ENCODE measurements around the gene SEBOX.

SEBOX gene

GRCh38 chr17:28394337-28395116 lies 29.5 kb upstream of the SEBOX start:
- in situ Hi-C loops (cut with HindIII; ENCODE audit: low sequenced_read_pairs) = no loop called here

DNA sequence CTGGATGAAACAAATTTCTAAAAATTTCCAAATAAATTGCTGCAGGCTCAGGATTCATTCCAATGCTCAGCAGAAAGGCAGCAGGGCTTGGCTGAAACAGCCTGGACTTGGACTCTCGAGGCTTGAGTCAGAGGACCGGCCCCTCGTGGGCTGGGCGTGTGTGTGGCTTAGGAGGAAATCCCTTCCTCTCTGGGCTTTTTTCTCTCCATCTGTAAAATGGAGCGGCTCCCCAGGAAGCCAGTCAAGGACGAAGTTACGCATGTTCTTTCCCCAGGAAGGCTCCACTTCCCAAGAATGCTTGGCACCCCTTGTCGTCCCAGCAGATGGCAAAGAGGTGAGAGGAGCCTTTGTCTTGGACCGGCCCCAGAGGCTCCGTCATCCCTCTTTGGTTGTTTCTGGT lies 27.5 kb upstream of the SEBOX start:
- in situ Hi-C loops (cut with HindIII; ENCODE audit: low sequenced_read_pairs) = no loop called here

- in situ Hi-C loops (cut with HindIII; ENCODE audit: low sequenced_read_pairs) = no loop called here
Measured at GRCh38 chr17:28391401-28391800, 26.4 kb upstream of the SEBOX start.

DNA sequence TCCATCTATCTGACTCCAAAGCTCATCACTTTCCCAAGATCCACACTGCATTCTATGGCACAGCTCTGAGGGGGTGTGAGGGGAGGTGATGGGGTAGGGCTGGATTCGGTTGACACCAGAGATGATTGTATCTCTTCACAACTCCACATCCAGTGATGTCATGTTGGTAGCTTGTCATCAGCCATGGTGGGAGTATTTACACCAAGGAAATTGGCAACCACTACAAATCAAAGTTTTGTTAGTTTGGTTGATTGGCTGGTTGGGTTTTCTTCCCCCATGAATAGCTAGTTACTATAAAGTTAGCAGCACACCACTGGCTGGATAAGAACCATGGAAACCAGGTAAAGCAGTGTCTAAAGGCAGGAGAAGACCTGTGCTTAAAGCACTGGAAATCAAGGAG lies 26.0 kb upstream of the SEBOX start:
- in situ Hi-C loops (cut with HindIII; ENCODE audit: low sequenced_read_pairs) = no loop called here

- in situ Hi-C loops (cut with HindIII; ENCODE audit: low sequenced_read_pairs) = no loop called here
Measured at GRCh38 chr17:28390563-28390962, 25.6 kb upstream of the SEBOX start.

DNA sequence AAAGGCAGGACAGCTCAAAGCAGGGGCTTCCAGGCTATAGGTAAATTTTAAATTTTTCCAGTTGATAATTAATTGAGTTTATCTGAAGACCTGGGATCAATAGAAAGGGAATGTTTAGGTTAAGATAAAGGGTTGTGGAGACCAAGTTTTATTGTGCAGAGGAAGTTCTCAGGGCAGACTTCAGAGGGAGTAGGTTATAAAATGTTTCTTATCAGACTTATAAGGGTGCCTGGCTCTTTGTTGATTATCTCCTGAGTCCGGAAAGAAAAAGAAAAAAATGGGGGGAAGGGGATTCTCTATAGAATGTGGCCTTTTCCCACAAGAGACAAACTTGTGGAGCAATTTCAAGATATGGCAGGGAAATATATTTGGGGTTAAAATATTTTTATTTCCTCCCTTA lies 25.1 kb upstream of the SEBOX start:
- in situ Hi-C loops (cut with HindIII; ENCODE audit: low sequenced_read_pairs) = no loop called here

- in situ Hi-C loops (cut with HindIII; ENCODE audit: low sequenced_read_pairs) = no loop called here
Measured at GRCh38 chr17:28388106-28388505, 23.1 kb upstream of the SEBOX start.

DNA sequence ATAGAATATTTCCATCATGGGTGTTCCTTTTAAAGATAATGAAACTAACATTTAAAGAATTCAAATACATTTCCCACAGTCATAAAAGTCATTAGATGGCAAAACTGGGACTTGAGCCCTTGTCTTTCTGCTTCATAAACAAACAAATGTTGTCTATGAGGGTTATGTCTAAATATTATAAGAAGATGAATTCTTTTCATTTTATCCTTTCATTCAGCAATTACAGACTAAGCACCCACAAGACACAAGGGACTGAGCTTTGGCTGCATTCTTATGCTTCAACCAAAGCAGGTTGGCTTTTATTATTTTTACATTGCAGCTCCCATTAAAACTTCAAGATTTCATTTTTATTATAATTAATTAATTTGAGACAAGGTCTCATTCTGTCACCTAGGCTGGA lies 21.4 kb upstream of the SEBOX start:
- in situ Hi-C loops (cut with HindIII; ENCODE audit: low sequenced_read_pairs) = no loop called here

DNA sequence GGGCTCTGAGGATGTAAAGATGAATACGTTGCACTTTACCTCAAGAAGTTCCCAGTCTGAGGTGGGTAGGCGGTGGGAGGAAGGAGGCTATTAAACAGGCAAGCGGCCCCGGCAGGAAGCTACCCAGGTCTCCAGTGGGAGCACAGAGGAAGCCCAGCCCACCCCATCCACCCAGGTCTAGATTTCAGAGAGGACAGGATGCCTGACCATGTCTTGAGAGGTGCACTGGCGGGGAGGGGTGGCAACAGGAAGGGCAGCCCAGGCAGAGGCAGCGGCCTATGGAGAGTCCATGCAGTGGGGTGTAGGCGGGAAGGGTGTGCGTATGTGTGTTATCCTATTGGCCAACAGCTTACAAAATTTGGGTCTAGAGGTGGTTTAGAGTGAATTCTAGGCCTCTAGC lies 20.4 kb upstream of the SEBOX start:
- in situ Hi-C loops (cut with HindIII; ENCODE audit: low sequenced_read_pairs) = no loop called here

GRCh38 chr17:28385037-28385400 lies 20.0 kb upstream of the SEBOX start:
- in situ Hi-C loops (cut with HindIII; ENCODE audit: low sequenced_read_pairs) = no loop called here

DNA sequence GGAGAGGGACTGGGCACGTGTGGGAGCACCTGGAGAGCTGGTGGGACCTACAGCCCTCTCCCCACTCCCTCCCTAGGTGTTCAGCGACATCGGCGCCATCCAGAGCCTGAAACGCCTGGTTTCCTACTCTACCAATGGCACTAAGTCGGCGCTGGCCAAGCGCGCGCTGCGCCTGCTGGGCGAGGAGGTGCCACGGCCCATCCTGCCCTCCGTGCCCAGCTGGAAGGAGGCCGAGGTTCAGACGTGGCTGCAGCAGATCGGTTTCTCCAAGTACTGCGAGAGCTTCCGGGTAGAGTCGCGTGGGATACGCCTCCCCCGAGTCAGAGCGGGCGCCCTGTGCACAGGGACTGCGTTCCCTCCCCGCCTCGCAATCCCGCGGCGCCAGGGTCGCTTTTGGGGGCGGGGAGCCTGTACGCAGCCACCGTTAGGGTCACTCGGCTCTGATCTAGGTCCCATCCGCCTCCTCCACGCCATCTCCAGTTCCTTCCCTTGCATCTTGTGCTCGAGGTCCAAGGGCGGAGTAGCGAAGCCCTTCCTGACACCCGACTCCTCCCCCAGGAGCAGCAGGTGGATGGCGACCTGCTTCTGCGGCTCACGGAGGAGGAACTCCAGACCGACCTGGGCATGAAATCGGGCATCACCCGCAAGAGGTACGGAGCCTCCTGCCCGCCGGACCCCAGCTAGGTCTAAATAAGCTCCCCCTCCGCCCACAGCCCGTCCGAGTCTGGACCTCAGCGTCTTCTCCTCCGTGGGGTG lies 19.5 kb upstream of the SEBOX start:
- in situ Hi-C loops (cut with HindIII; ENCODE audit: low sequenced_read_pairs) = no loop called here

DNA sequence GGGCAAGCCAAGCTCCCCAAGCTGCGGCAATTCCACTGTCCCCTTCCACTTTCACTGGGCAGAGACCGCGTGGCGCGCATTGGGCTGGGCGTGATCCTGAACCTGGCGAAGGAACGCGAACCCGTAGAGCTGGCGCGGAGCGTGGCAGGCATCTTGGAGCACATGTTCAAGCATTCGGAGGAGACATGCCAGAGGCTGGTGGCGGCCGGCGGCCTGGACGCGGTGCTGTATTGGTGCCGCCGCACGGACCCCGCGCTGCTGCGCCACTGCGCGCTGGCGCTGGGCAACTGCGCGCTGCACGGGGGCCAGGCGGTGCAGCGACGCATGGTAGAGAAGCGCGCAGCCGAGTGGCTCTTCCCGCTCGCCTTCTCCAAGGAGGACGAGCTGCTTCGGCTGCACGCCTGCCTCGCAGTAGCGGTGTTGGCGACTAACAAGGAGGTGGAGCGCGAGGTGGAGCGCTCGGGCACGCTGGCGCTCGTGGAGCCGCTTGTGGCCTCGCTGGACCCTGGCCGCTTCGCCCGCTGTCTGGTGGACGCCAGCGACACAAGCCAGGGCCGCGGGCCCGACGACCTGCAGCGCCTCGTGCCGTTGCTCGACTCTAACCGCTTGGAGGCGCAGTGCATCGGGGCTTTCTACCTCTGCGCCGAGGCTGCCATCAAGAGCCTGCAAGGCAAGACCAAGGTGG lies 16.3 kb upstream of the SEBOX start:
- in situ Hi-C loops (cut with HindIII; ENCODE audit: low sequenced_read_pairs) = no loop called here

- in situ Hi-C loops (cut with HindIII; ENCODE audit: low sequenced_read_pairs) = no loop called here
Measured at GRCh38 chr17:28379814-28380801, 15.1 kb upstream of the SEBOX start.

GRCh38 chr17:28372945-28373274 lies 7.9 kb upstream of the SEBOX start:
- in situ Hi-C loops (cut with HindIII; ENCODE audit: low sequenced_read_pairs) = no loop called here

DNA sequence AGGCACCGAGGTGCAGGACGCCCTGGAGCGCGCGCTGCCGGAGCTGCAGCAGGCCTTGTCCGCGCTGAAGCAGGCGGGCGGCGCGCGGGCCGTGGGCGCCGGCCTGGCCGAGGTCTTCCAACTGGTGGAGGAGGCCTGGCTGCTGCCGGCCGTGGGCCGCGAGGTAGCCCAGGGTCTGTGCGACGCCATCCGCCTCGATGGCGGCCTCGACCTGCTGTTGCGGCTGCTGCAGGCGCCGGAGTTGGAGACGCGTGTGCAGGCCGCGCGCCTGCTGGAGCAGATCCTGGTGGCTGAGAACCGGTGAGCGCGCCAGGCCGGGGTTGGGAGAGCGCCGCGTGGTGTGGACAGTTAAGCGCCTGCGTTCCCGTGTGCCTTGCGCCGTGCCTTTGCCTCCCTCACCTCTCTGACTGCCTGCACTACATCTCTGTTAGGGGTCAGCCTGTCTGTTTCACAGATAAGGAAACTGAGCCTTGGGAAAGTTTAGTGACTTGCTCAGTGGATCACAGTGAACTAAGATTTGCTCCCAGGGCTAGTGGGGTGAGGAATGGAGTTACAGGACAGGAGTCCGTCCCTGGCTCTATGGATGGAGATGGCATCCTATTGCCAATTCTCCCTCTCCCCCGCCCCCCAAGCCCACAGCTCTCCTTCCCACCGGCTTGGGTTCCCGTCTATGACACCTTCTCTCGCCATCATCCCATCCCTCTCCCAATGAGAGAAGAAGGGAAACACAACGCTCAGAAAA lies 7.4 kb upstream of the SEBOX start:
- in situ Hi-C loops (cut with HindIII; ENCODE audit: low sequenced_read_pairs) = no loop called here

- in situ Hi-C loops (cut with HindIII; ENCODE audit: low sequenced_read_pairs) = no loop called here
Measured at GRCh38 chr17:28371245-28372202, 6.5 kb upstream of the SEBOX start, which contains the start of gene SARM1. Gene SARM1, plus strand, starts transcription at chr17:28371694. Its CDS starts 339 bp downstream, at chr17:28372033.

DNA sequence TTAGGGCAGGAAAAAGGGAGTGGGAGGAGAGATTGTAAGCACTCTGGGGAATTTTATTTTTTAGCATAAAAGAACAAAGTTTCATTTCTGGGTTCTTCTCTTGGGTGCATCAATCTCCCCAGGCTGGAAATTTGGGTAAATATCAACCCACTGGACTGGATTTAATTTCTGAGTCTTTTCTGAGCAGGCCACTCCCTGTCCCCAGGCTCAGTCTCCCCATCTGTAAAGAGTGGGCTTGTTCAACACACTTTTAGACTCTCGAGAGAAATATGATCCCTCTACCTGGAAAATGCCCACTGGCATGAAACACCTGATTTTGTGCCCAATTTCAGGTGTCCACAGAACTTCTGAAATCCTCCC lies 5.7 kb upstream of the SEBOX start:
- in situ Hi-C loops (cut with HindIII; ENCODE audit: low sequenced_read_pairs) = no loop called here

DNA sequence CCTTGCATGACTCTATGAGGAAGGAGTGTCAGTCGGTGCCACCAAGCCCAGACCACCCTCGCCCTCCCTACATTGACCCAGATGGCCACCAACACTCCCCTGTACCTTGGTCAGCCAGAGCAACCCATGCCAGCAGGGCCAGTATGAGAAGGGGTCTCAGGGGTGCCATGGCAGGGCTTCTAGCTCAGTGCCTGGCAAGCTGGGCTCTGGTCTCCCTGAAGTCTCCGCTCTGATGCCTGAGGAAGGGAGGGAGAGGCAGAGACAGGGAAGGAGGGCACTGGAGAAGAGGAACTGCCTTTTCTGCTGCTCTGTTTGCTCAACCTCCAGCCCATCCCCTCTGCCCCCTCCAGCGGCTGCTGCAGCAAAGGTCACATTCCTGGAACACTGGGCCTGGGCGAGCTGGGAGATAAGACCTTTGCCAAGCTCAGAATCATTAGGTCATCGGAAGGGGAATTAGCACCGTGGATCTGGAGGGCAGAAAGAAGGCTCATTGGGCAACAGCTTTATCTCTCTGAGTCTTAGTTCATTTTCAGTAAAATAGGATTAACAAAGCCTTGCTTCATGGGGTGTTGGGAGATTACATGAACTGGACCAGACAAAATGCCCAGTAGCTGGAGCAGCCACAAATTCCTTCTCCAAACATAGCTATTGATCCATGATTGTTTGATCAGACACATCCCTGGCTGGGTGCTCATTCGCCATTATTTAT lies 5.2 kb upstream of the SEBOX start, which contains the start of gene VTN:
Gene VTN, minus strand, starts transcription at position 273 of the 709 bp plus-strand sequence. Its CDS starts 104 bp downstream, at position 169.
- in situ Hi-C loops (cut with HindIII; ENCODE audit: low sequenced_read_pairs) = no loop called here
